IPS-15b (cell line): ENCODE measurements around the gene PLXNA1.

Experiments used
- H3K27me3 ChIP-seq: one replicate; pipeline ENCODE4 v1.6.1; 2013; ENCODE audit warnings: low read length; ENCODE audit not compliant: control insufficient read depth, insufficient read depth
- H3K36me3 ChIP-seq: one replicate; pipeline ENCODE4 v1.6.1; 2013; ENCODE audit warnings: low read length; ENCODE audit not compliant: control insufficient read depth, insufficient read depth
- H3K4me1 ChIP-seq: one replicate; pipeline ENCODE4 v1.6.1; 2013; ENCODE audit warnings: mild to moderate bottlenecking, low read length; ENCODE audit not compliant: control insufficient read depth, insufficient read depth
- H3K4me3 ChIP-seq: one replicate; pipeline ENCODE4 v1.5.1; 2013; ENCODE audit warnings: low read depth, low read length
- H3K9ac ChIP-seq: one replicate; pipeline ENCODE4 v1.6.1; 2013; ENCODE audit warnings: low read depth, mild to moderate bottlenecking, low read length
- H3K9me3 ChIP-seq: one replicate; pipeline ENCODE4 v1.6.1; 2013; ENCODE audit warnings: mild to moderate bottlenecking, low read length; ENCODE audit not compliant: control insufficient read depth, insufficient read depth

PLXNA1 gene

DNA sequence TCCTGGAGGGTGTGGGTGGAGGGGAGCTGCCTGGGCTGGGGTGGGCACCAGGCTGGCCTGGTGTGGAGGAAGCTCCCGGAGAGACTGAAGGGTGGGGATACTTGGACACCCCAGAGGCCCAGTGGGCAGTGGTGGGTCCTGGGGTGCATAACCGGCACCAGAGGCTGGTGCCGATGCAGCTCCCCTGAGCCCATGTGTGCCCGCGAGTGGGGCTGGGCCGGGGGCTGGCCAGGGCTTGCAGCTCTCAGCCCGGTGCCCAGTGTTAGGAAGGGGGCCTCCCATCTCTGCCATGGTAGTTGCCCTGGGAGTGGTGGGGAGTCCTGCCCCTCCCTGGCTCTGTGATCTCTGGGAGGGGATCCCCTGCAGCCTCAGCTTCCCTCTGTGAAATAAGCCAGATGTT, 9.3 kb downstream of the PLXNA1 start:
- Histone ChIP-seq H3K36me3 (peaks cover 52% of the 10 kb centered on the region), H3K27me3 (no peaks in the 10 kb centered on the region), H3K9ac (no peak overlapping the region), H3K9me3 (no peaks in the 10 kb centered on the region), H3K4me1 (no peaks in the 10 kb centered on the region), H3K4me3 (no peak overlapping the region)

DNA sequence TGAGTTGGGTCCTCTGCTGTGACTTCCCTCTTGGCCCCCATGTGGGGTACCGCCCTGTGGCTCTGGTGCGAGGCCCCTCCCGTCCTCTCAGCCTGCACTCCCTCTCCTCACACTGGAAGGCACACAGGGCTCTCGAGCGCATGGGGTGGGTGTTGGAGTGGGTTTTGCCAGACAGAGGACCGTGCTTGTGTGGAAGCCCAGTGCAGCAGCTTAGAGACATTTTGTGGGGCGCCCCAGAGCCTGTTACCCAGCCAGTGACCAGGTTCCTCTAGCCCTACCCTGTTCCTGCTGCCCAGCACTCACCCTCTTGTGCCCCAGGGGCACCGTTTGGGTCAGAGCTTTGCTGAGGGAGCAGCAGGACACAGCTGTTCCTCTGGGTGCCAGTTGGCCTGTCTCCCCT, 9.9 kb downstream of the PLXNA1 start:
- H3K27me3 ChIP-seq = no peaks in the 10 kb centered on the region
- H3K9me3 ChIP-seq = no peaks in the 10 kb centered on the region
- H3K4me1 ChIP-seq = no peaks in the 10 kb centered on the region
- no peak overlapping the region for H3K4me3 ChIP-seq
- H3K36me3 ChIP-seq = peaks cover 52% of the 10 kb centered on the region
- H3K9ac ChIP-seq = no peak overlapping the region

DNA sequence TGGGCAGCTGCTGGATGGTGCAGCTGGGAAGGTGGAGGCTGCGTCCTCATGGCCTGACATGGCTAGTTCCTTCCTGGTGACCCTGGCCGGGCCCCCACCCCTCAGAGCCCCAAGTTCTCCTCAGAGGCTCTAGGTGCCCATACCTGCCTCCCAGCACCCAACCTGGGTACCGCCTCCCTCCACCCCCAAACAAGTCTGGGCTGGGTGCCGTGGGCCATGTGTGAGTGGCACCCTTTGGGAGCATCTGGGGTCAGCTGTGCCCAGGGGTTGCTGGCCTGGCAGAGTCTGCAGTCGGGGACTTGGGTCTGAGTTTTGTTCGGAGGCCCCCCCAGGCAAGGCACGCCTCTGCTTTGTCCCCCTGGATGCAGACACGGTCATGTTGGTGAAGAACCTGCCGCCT, 10.5 kb downstream of the PLXNA1 start:
- no peaks in the 10 kb centered on the region for H3K9me3 ChIP-seq
- no peak overlapping the region for H3K4me3 ChIP-seq
- H3K4me1 ChIP-seq = no peaks in the 10 kb centered on the region
- H3K9ac ChIP-seq = no peak overlapping the region
- H3K36me3 ChIP-seq = peaks cover 50% of the 10 kb centered on the region
- H3K27me3 ChIP-seq = no peaks in the 10 kb centered on the region

DNA sequence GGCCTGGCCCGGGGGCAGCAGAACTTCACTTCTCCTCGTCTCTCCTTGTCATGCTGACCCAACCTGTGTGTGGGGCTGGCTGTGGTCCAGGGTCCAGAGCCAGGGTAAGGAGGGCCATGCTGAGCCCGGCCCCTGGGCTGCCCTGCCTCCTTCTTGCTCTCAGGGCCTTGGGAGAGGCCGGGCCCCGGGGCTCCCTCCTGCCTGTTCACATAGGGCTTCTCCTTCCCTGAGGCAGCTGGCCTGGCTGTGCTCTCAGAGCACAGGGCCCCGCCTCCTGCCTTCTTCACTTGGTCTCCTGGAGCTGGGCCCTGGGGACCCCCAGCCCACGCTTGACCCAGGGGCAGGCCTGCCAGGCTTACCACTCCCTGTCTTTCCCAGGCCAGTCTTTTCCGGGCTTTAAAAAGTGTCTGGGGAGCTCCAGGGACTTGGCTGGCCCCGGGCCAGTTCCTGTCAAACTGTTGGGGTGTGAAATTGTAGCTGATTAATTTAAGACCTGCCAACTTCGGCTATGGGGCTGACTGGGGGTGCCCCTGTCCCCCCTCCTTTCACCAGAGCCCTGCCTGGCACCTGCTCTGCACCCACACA, 11.8 kb downstream of the PLXNA1 start:
- Histone ChIP-seq H3K9me3 (no peaks in the 10 kb centered on the region), H3K4me1 (no peaks in the 10 kb centered on the region), H3K36me3 (peaks cover 38% of the 10 kb centered on the region), H3K4me3 (no peak overlapping the region), H3K27me3 (no peaks in the 10 kb centered on the region), H3K9ac (no peak overlapping the region)

DNA sequence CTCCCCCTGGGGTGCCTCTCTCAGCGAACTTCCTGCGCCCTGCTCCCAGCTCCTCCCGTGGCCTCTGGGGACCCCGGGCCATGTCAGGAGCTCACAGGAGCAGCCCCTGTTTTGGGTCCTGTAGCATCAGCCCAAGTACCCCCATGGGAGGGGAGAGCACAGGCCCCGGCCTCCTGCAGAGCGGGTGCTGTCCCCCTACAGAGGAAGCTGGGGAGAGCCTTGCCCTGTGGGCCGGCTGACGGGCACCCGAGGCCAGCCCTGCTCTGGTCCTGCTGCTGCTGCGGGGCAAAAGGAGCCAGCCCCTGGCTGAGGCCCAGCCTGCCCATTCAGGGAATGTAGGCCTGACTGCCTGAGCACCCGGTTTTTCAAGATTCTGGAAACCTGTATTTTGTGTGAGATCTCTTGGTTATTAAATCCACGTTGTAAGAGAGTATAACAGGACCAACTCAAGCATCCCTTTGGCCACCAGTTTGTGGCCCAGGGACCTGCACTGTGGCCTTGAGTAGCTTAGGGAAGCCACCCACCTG, 12.4 kb downstream of the PLXNA1 start:
- Histone ChIP-seq H3K9ac (no peak overlapping the region), H3K36me3 (peaks cover 32% of the 10 kb centered on the region), H3K4me1 (no peaks in the 10 kb centered on the region), H3K27me3 (no peaks in the 10 kb centered on the region), H3K4me3 (no peak overlapping the region), H3K9me3 (no peaks in the 10 kb centered on the region)

DNA sequence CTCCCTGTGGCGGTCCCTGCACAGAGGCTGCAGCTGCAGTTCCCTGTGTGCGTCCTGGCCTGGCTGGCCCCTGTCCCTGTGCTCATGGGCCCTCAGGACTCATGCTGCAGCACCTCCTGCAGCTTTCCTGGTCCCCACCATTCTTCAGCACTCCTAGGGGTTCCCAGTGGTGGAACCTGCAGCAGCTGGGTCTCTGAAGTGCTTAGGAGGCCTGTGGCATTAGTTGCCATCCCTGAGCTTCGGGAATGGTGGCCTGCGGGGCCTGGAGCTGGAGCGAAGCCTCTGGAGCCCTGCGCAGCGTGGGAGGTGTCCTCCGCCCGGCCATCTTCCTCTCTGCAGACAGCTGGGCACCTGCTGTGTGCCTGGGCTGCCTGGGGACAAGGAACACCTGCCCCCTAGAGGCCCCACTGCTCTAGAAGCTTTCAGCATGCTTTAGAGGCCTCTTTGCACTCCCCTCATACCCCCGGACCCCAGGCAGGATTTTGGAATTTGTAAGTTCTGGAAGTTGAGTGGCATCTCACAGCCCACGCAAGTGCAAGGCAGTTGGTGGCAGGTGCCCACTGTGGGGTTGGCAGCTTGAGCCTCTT, 13.1 kb downstream of the PLXNA1 start:
- no peak overlapping the region for H3K4me3 ChIP-seq
- no peaks in the 10 kb centered on the region for H3K9me3 ChIP-seq
- H3K4me1 ChIP-seq = no peaks in the 10 kb centered on the region
- H3K36me3 ChIP-seq = peaks cover 25% of the 10 kb centered on the region
- H3K9ac ChIP-seq = no peak overlapping the region
- no peaks in the 10 kb centered on the region for H3K27me3 ChIP-seq

DNA sequence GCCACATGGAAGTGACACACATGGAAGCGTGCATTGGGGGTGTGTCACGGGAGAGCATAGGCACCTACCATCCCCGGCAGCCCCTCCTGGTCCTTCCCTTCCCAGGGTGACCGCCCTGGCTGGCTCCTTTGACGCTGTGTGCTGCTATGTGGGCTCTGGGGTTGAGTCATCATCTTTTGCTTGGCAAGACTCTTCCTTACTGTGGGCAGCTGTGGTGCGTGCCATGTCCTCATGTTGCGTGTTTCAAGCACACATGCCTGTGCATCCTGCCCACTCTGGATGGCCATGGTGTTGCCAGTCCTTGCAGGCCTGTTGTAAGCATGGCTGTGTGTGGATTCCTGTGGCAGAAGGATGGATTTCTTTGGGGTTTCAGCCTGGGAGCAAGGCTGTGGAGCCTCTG, 14.0 kb downstream of the PLXNA1 start:
- Histone ChIP-seq H3K27me3 (no peaks in the 10 kb centered on the region), H3K36me3 (peaks cover 16% of the 10 kb centered on the region), H3K9me3 (no peaks in the 10 kb centered on the region), H3K9ac (no peak overlapping the region), H3K4me3 (no peak overlapping the region), H3K4me1 (peaks cover 2% of the 10 kb centered on the region)

DNA sequence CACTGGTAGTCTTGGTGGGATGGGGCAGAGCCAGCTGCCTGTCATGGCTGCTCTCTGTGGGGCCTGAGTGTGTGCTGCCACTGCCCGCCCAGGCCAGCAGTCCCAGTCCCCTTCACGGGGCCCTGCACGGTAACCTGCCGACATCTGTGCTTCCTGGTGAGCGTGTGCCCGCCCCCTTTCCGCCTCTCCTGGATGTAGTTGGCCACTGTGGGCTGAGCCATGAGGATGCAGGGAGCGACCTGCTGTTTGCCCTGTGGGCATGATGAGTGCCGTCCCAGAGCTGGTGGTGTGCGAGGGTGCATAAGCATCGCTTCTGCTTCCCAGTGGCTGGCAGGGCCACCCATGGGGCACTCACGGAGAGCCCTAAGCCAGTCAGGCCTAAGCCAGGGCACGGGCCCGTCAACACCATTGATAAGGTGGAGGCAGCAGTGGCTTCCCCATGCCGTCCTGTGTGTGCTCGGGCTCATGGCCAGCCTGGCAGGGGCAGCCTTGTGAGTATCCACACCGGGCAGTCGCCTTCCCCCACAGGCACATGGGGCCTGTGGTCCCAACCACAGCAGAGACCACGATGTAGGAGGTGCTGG, 14.6 kb downstream of the PLXNA1 start:
- Histone ChIP-seq H3K4me3 (no peak overlapping the region), H3K9me3 (no peaks in the 10 kb centered on the region), H3K27me3 (no peaks in the 10 kb centered on the region), H3K36me3 (peaks cover 14% of the 10 kb centered on the region), H3K4me1 (peaks cover 5% of the 10 kb centered on the region), H3K9ac (no peak overlapping the region)

DNA sequence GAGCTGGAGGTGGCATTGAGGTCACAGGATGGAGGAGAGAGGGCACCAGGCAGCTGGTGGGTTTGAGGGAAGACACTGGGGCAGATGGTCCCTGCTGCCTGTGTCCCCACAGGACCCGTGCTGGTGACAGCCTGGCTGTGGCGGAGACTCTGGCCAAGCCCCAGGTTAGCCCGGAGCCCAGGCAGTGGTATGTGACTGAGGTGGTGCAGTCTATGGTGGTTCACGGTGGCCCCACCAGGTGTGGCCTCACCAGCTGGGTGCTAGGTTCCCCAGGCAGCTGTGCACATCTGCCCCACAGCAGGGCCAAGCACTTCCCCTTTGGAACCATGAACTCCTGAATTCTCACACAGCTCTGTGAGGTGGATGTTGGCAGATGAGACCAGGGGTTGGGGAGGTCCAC, 15.4 kb downstream of the PLXNA1 start:
- Histone ChIP-seq H3K36me3 (peaks cover 10% of the 10 kb centered on the region), H3K4me1 (peaks cover 5% of the 10 kb centered on the region), H3K9ac (no peak overlapping the region)

DNA sequence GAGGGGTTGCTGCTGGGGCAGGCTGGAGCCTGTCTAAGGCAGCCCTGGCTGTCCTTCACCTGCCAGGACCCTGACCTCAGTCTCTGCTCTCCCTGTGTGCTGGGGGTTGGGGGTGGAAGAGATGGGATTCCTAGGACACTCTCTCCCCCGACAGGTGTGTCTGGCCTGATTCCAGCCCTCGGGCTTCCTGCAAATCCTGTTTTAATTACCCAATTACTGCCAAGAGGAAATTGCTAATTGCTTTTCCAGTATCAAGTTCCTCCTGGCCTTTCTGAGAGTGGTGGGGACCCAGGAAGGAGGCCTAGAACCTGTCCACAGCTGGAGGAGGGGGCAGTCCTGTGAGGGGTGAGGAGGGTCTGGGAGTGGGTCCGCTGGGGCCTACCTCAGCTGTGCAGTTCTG, 15.8 kb downstream of the PLXNA1 start:
- Histone ChIP-seq H3K36me3 (peaks cover 7% of the 10 kb centered on the region), H3K27me3 (no peaks in the 10 kb centered on the region), H3K4me3 (no peak overlapping the region), H3K9ac (no peak overlapping the region), H3K9me3 (no peaks in the 10 kb centered on the region), H3K4me1 (peaks cover 5% of the 10 kb centered on the region)

More for the DNA sequence above, 15.4 kb downstream of the PLXNA1 start:
- Histone ChIP-seq H3K9me3 (no peaks in the 10 kb centered on the region), H3K27me3 (no peaks in the 10 kb centered on the region), H3K4me3 (no peak overlapping the region)

DNA sequence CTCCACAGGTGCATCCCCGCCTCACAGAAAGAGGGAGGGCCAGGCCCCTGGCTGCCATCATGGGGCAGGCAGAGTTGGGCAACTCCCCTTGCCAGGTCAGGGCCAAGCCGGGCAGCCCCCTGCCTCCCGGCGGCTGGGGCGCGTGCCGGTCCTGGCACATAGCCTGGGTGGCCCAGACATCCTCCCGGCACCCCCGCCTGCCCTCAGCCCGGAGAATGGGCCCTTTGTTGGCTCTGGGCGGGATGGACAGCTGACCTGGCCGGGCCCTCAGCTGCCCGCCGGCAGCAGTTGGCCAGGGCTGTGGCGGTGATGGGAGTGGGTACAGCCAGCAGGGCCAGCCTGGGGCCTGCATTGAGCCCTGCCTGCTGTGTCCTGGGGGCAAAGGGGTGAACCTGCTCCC, 16.5 kb downstream of the PLXNA1 start:
- H3K9me3 ChIP-seq = no peaks in the 10 kb centered on the region
- H3K36me3 ChIP-seq = peaks cover 5% of the 10 kb centered on the region
- H3K27me3 ChIP-seq = no peaks in the 10 kb centered on the region
- H3K4me3 ChIP-seq = no peak overlapping the region
- H3K9ac ChIP-seq = no peak overlapping the region
- H3K4me1 ChIP-seq = peaks cover 5% of the 10 kb centered on the region

DNA sequence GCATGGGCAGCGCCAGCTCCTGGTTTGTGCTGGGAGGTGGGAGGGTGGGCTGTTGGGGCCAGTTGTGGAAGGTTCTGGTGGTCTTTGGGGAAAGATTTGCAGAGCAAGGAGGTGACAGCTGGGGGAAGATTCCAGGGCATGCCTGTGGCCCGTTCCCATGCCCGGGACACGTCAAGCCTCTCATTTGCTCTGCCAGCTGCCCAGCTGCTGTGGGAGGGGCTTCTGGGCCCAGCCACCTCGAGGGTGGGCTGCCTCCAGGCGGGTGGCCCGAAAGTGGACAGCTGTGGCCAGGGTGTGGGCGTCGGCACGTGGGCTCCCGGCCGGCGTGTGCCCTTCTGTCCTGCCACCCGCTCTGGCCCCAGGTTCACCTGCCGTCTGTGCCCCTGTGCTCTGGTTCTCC, 17.2 kb downstream of the PLXNA1 start:
- H3K9ac ChIP-seq = no peak overlapping the region
- peaks cover 5% of the 10 kb centered on the region for H3K4me1 ChIP-seq
- H3K27me3 ChIP-seq = no peaks in the 10 kb centered on the region
- H3K4me3 ChIP-seq = no peak overlapping the region
- no peaks in the 10 kb centered on the region for H3K9me3 ChIP-seq
- no peaks in the 10 kb centered on the region for H3K36me3 ChIP-seq
